HepG2 (cell line): ENCODE data around the gene SLC25A17. TPM values are rescaled to one million over a fixed set of nuclear protein-coding genes. Genes with fewer than 3 reads are reported as not detected.

Experiments
- AKNA ChIP-seq: sonication (generic); formaldehyde crosslinking; IDR thresholded peaks from 2 replicates; pipeline ENCODE4 v1.4.0; 2020; ENCODE audit warnings: missing genetic modification reagents, borderline replicate concordance
- FOXM1 ChIP-seq: sonication (generic); formaldehyde crosslinking; IDR thresholded peaks from 2 replicates; pipeline ENCODE4 v1.5.0; 2020; ENCODE audit warnings: missing genetic modification reagents
- HNF1A ChIP-seq, 2 experiments: sonication (generic) in 1 of 2; formaldehyde crosslinking in 1 of 2; IDR thresholded peaks; 2 replicates each; pipeline versions ENCODE4 v1.4.0 to v1.6.1; 2016 to 2020; ENCODE audit warnings: borderline replicate concordance in 1 of 2, low read depth in 1 of 2, mild to moderate bottlenecking in 1 of 2, missing genetic modification reagents in 1 of 2
- KLF11 ChIP-seq: IDR thresholded peaks from 2 replicates; pipeline ENCODE4 v1.6.1; 2016; ENCODE audit warnings: missing compliant biosample characterization
- MED1 ChIP-seq: sonication (generic); formaldehyde crosslinking; IDR thresholded peaks from 2 replicates; pipeline ENCODE4 v1.4.0; 2020; ENCODE audit warnings: missing genetic modification reagents
- NCOR1 ChIP-seq: fragments of 200-600 bp; sonication (generic); IDR thresholded peaks from 2 replicates; pipeline ENCODE4 v1.7.0; 2017; ENCODE audit warnings: antibody characterized with exemption, low read length, borderline replicate concordance
- SNAPC4 ChIP-seq: sonication (generic); formaldehyde crosslinking; IDR thresholded peaks from 2 replicates; pipeline ENCODE4 v1.4.0; 2020; ENCODE audit warnings: mild to moderate bottlenecking, missing genetic modification reagents
- ZBTB14 ChIP-seq: sonication (generic); formaldehyde crosslinking; IDR thresholded peaks from 2 replicates; pipeline ENCODE4 v1.4.0; 2020; ENCODE audit warnings: missing genetic modification reagents
- ZNF782 ChIP-seq: sonication (generic); formaldehyde crosslinking; IDR thresholded peaks from 2 replicates; pipeline ENCODE4 v1.4.0; 2020; ENCODE audit warnings: missing genetic modification reagents, mild to moderate bottlenecking, borderline replicate concordance
- ZSCAN30 ChIP-seq: sonication (generic); formaldehyde crosslinking; IDR thresholded peaks from 2 replicates; pipeline ENCODE4 v1.5.0; 2020; ENCODE audit warnings: mild to moderate bottlenecking, missing genetic modification reagents
- polyA plus RNA-seq, 8 experiments: library from polyadenylated mRNA; depleted of rRNA in 3 of 8; stranded (reverse) in 7 of 8; unstranded in 1 of 8; fragments of >200 nt; fragmentation: Illumina TruSeq in 4 of 8; extraction: Trizol in 4 of 8; gene quantifications; 2 replicates each; pipeline versions ENCODE4 v1.2.1 to v1.2.3, GENCODE V29; 2011 to 2016; ENCODE audit warnings: low read depth in 4 of 8, missing spikeins in 1 of 8, mixed read lengths in 1 of 8; ENCODE audit not compliant: insufficient read depth in 1 of 8
- total RNA-seq, 5 experiments: library from RNA; depleted of rRNA; stranded (reverse); fragments of >200 nt; fragmentation: Illumina TruSeq; extraction: Trizol; gene quantifications; 2 replicates each; pipeline ENCODE4 v1.2.3, GENCODE V29; 2016; ENCODE audit warnings: low read depth in 1 of 5

SLC25A17 gene
- total and polyA plus RNA-seq, 2 of the 13 experiments (the other 11 are each of a cell fraction or from before 2014, with no cell fraction given): 15.7 to 27.9 TPM

GRCh38 chr22:40856513-40857308 is 37.6 kb upstream of the SLC25A17 start, which contains the start of the genes ST13 and XPNPEP3 (continued):
- peak; percentile 39; the same call in 1 of the 2 replicates for TF ChIP-seq AKNA (CRISPR knock-in tag)
- TF ChIP-seq MED1 (CRISPR knock-in tag): peak; percentile 61
- TF ChIP-seq FOXM1 (CRISPR knock-in tag): no peak
- TF ChIP-seq ZNF782 (CRISPR knock-in tag): 0 out of 2 replicates have a peak, but pooled peaks have one; percentile 45
- TF ChIP-seq SNAPC4 (CRISPR knock-in tag): peak; percentile 23; the same call in 1 of the 2 replicates
- 0 out of 2 replicates have a peak, but pooled peaks have one; percentile 33 for TF ChIP-seq ZSCAN30 (CRISPR knock-in tag)
- TF ChIP-seq NCOR1: 0 out of 2 replicates have a peak, but pooled peaks have one; percentile 27
- TF ChIP-seq ZBTB14: peak; percentile 60; the same call in 1 of the 2 replicates
- peak; percentile 49; the same call in 1 of the 2 replicates for TF ChIP-seq KLF11
- no peak for TF ChIP-seq HNF1A (IDR thresholded peaks at IDR 0.05; ENCODE audit: low read depth)
- TF ChIP-seq HNF1A (CRISPR knock-in tag; IDR thresholded peaks at IDR 0.05; ENCODE audit: borderline replicate concordance): no peak; the same call in 1 of the 2 replicates
